Neural progenitor cell (in vitro differentiated cells): ENCODE measurements around the gene CCR7. TPM values are rescaled to one million over a fixed set of nuclear protein-coding genes. Genes with fewer than 3 reads are reported as not detected.
A peak's percentile ranks its signal among the peaks of the same experiment; 100 is the strongest.

Source experiments
- DNase-seq: peaks from one replicate; pipeline ENCODE4 v3.0.0-alpha.2; 2016; ENCODE audit warnings: low spot score
- H2AFZ ChIP-seq: fragments of 200-600 bp; sonication (generic); replicated peaks from 2 replicates; pipeline ENCODE4 v1.6.1; 2016; ENCODE audit warnings: antibody characterized with exemption
- H3F3A ChIP-seq: fragments of 200-600 bp; sonication (generic); 2 replicates; pipeline ENCODE4 v1.6.1; 2016; ENCODE audit warnings: antibody characterized with exemption, low read depth
- H3K27ac ChIP-seq: fragments of 200-600 bp; sonication (generic); 2 replicates; pipeline ENCODE4 v1.5.1; 2016; ENCODE audit warnings: mild to moderate bottlenecking
- H3K27me3 ChIP-seq: fragments of 200-600 bp; sonication (generic); 2 replicates; pipeline ENCODE4 v1.6.1; 2016; ENCODE audit warnings: mild to moderate bottlenecking, moderate library complexity
- H3K36me3 ChIP-seq: fragments of 200-600 bp; sonication (generic); 2 replicates; pipeline ENCODE4 v1.5.1; 2016
- H3K4me1 ChIP-seq: fragments of 200-600 bp; sonication (generic); 2 replicates; pipeline ENCODE4 v1.6.1; 2016; ENCODE audit warnings: mixed run types
- H3K4me2 ChIP-seq: fragments of 200-600 bp; sonication (generic); 2 replicates; pipeline ENCODE4 v1.6.1; 2016
- H3K4me3 ChIP-seq: fragments of 200-600 bp; sonication (generic); 2 replicates; pipeline ENCODE4 v1.5.1; 2016
- H3K79me2 ChIP-seq: fragments of 200-600 bp; sonication (generic); 2 replicates; pipeline ENCODE4 v1.6.1; 2016; ENCODE audit warnings: low read depth
- H3K9ac ChIP-seq: fragments of 200-600 bp; sonication (generic); 2 replicates; pipeline ENCODE4 v1.6.1; 2016
- H3K9me3 ChIP-seq: fragments of 200-600 bp; sonication (generic); 2 replicates; pipeline ENCODE4 v1.5.1; 2016; ENCODE audit warnings: low read depth
- H4K20me1 ChIP-seq: fragments of 200-600 bp; sonication (generic); 2 replicates; pipeline ENCODE4 v1.6.1; 2016; ENCODE audit warnings: low read depth
- H3K27ac Mint-ChIP-seq: 3 replicates; pipeline ENCODE4 v1.8.0; 2021; ENCODE audit warnings: mixed read lengths
- H3K27me3 Mint-ChIP-seq: 2 replicates; pipeline ENCODE4 v1.8.0; 2022; ENCODE audit warnings: low read depth, mild to moderate bottlenecking, inconsistent platforms, moderate library complexity, mixed read lengths; ENCODE audit not compliant: insufficient read depth
- H3K36me3 Mint-ChIP-seq: 3 replicates; pipeline ENCODE4 v1.8.0; 2021; ENCODE audit warnings: mixed read lengths
- H3K4me1 Mint-ChIP-seq: 3 replicates; pipeline ENCODE4 v1.8.0; 2021; ENCODE audit warnings: mixed read lengths
- H3K4me3 Mint-ChIP-seq: 3 replicates; pipeline ENCODE4 v1.8.0; 2021; ENCODE audit warnings: mild to moderate bottlenecking, moderate library complexity, mixed read lengths
- H3K9me3 Mint-ChIP-seq: 3 replicates; pipeline ENCODE4 v1.8.0; 2020; ENCODE audit warnings: mixed read lengths
- CTCF ChIP-seq: fragments of 200-600 bp; sonication (generic); IDR thresholded peaks from 2 replicates; pipeline ENCODE4 v1.5.1; 2017; ENCODE audit warnings: antibody characterized with exemption, mild to moderate bottlenecking
- EZH2 ChIP-seq: fragments of 200-600 bp; sonication (generic); IDR thresholded peaks from 2 replicates; pipeline ENCODE4 v1.6.1; 2017; ENCODE audit warnings: antibody characterized with exemption, mild to moderate bottlenecking, moderate library complexity
- EZH2phosphoT487 ChIP-seq: fragments of 200-600 bp; sonication (generic); IDR thresholded peaks from 2 replicates; pipeline ENCODE4 v1.6.1; 2017; ENCODE audit warnings: antibody characterized with exemption
- total RNA-seq: library from RNA; depleted of rRNA; stranded (reverse); fragments of >200 nt; gene quantifications from 2 replicates; pipeline ENCODE4 v1.2.3, GENCODE V29; 2015; ENCODE audit warnings: low replicate concordance

CCR7 gene
- total RNA-seq, 1 donor from 2014 or later, result not detected

GRCh38 chr17:40600486-40601046, 35.3 kb upstream of the CCR7 start:
- peaks cover 4% of the 10 kb centered on the region for H3K27me3 Mint-ChIP-seq
- H3K79me2 ChIP-seq, result no peaks in the 10 kb centered on the region
- H3F3A ChIP-seq, result no peaks in the 10 kb centered on the region
- no peak overlapping the region for H3K27ac Mint-ChIP-seq
- no peak overlapping the region for H3K4me3 Mint-ChIP-seq
- no peaks in the 10 kb centered on the region for H3K4me1 Mint-ChIP-seq
- no peaks in the 10 kb centered on the region for H3K27me3 ChIP-seq
- no peaks in the 10 kb centered on the region for H3K9me3 ChIP-seq
- H3K27ac ChIP-seq, result no peak overlapping the region
- H3K36me3 Mint-ChIP-seq, result no peaks in the 10 kb centered on the region
- no peak overlapping the region for H2AFZ ChIP-seq
- no peaks in the 10 kb centered on the region for H3K36me3 ChIP-seq
- no peaks in the 10 kb centered on the region for H3K9me3 Mint-ChIP-seq
- H3K4me3 ChIP-seq, result no peak overlapping the region
- DNase-seq, result no peak
- H4K20me1 ChIP-seq, result no peaks in the 10 kb centered on the region
- no peak overlapping the region for H3K4me2 ChIP-seq
- H3K4me1 ChIP-seq, result no peaks in the 10 kb centered on the region
- no peak for TF ChIP-seq EZH2phosphoT487
- TF ChIP-seq EZH2, result no peak
- TF ChIP-seq CTCF, result no peak
- no peak overlapping the region for H3K9ac ChIP-seq

GRCh38 chr17:40599468-40599763, 34.1 kb upstream of the CCR7 start:
- no peaks in the 10 kb centered on the region for H3K9me3 Mint-ChIP-seq
- H3K4me3 Mint-ChIP-seq, result no peak overlapping the region
- Histone ChIP-seq H3K4me3 (no peak overlapping the region), H3K4me2 (no peak overlapping the region), H2AFZ (peak overlapping the region; percentile 34), H3K9me3 (no peaks in the 10 kb centered on the region), H3K36me3 (no peaks in the 10 kb centered on the region), H3F3A (no peaks in the 10 kb centered on the region), H3K4me1 (no peaks in the 10 kb centered on the region), H3K9ac (no peak overlapping the region), H3K27ac (no peak overlapping the region), H3K27me3 (no peaks in the 10 kb centered on the region), H3K79me2 (no peaks in the 10 kb centered on the region), H4K20me1 (no peaks in the 10 kb centered on the region)
- H3K27ac Mint-ChIP-seq, result no peak overlapping the region
- no peaks in the 10 kb centered on the region for H3K36me3 Mint-ChIP-seq
- H3K27me3 Mint-ChIP-seq, result no peaks in the 10 kb centered on the region
- TF ChIP-seq EZH2 (no peak), EZH2phosphoT487 (no peak), CTCF (no peak)
- DNase-seq, result no peak
- no peaks in the 10 kb centered on the region for H3K4me1 Mint-ChIP-seq

GRCh38 chr17:40598619-40599467, 33.6 kb upstream of the CCR7 start:
- no peak overlapping the region for H3K4me2 ChIP-seq
- H3K27ac ChIP-seq, result no peak overlapping the region
- H3K27me3 ChIP-seq, result no peaks in the 10 kb centered on the region
- H3K36me3 ChIP-seq, result no peaks in the 10 kb centered on the region
- H3F3A ChIP-seq, result no peaks in the 10 kb centered on the region
- Mint-ChIP-seq H3K27ac (no peak overlapping the region), H3K27me3 (no peaks in the 10 kb centered on the region), H3K4me1 (no peaks in the 10 kb centered on the region), H3K4me3 (no peak overlapping the region), H3K36me3 (no peaks in the 10 kb centered on the region), H3K9me3 (no peaks in the 10 kb centered on the region)
- no peak overlapping the region for H3K4me3 ChIP-seq
- H3K79me2 ChIP-seq, result no peaks in the 10 kb centered on the region
- TF ChIP-seq EZH2phosphoT487 (no peak), EZH2 (no peak), CTCF (no peak)
- no peak overlapping the region for H3K9ac ChIP-seq
- H4K20me1 ChIP-seq, result no peaks in the 10 kb centered on the region
- H2AFZ ChIP-seq, result peak overlapping the region; percentile 34
- no peaks in the 10 kb centered on the region for H3K4me1 ChIP-seq
- DNase-seq, result no peak
- H3K9me3 ChIP-seq, result no peaks in the 10 kb centered on the region
